ENCODE results near the gene PLEKHG5.
A peak's percentile ranks its signal among the peaks of the same experiment; 100 is the strongest.
"Not testable (repeated sequence)": the region's sequence is repeated elsewhere in the genome, so short reads cannot be mapped to it uniquely, and the experiment has no call there.

PLEKHG5 gene

DNA sequence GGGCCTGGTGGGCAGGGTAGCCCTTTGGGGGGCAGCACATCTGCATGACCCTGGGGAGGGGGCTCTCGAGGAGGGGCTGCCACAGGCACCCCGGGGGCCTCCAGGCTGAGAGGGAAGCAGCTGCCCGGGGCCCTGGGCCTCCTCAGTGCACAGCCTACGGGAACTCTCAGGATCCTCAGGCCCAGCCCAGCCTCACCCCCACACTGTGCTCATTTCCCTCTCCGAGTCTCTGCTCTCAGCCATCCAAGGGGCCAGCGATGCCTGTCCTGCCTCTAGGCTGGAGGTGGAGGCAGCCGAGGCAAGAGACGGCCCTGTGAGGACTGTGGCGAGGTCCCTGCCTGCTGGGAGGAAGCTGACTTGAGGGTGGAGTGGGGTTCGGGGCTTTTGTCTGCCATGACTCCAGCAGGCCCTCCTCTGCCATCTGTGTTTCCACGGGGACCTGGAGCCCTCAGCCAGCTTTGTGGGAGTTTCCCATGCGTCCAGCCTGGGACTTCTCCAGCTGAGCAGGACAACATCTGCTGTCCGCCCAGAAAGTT lies 7.2 kb upstream of the PLEKHG5 start:
- no peak for DNase-seq
- intact Hi-C loops (cut with DNase I), result no loop called here

DNA sequence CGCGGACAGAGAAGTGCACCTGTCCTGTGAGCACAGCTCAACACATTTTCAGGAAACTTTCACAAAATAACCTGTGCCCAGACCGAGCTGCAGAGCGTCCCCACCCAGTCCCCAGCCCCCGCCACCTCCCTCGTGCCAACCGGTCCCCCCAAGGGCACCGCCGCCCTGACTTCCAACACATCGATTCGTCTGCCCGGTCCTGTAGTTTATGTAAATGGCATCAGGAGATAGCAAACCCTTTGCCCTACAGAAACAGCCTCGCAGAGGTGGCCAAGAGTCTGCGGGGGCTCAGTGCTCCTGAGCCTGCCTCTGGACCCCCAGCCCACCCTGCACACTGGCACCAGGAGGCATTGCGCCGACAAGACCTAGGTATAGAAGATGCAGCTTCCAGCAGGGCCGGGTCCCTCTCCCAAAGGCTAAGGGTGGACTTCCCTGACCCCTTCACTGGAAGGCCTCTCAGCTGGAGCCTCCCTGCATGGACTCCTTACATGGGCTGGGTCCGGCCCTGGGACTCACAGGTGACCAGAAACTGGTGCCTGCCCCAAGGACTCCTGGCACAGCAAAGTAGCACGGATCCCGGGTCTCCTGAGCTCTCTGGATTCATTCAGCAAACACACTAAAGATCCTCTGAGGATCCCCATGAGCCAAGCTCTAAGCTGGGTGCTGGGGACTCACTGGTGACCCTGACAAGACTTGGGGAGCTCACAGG lies 6.6 kb upstream of the PLEKHG5 start:
- intact Hi-C loops (cut with DNase I), result no loop called here
- no peak for DNase-seq

- intact Hi-C loops (cut with DNase I), result no loop called here
- DNase-seq, result peak in 41 of 42 donors; percentile 26 to 81 (median 60)
Observed at GRCh38 chr1:6497215-6497866, 5.9 kb upstream of the PLEKHG5 start.

- intact Hi-C loops (cut with DNase I), result no loop called here
- DNase-seq, result no peak
Observed at GRCh38 chr1:6496890-6497214, 5.4 kb upstream of the PLEKHG5 start.

GRCh38 chr1:6496365-6496721 lies 4.9 kb upstream of the PLEKHG5 start:
- no peak for DNase-seq
- intact Hi-C loops (cut with DNase I), result no loop called here

- intact Hi-C loops (cut with DNase I), result no loop called here
Observed at GRCh38 chr1:6495540-6496364, 4.3 kb upstream of the PLEKHG5 start.

GRCh38 chr1:6495041-6495441 lies 3.6 kb upstream of the PLEKHG5 start:
- DNase-seq, result peak in 41 of 42 donors; percentile 37 to 91 (median 67)
- intact Hi-C loops (cut with DNase I), result no loop called here

More at GRCh38 chr1:6495540-6496364, 4.3 kb upstream of the PLEKHG5 start:
- DNase-seq, result peak in 1 of 42 donors; percentile 31

GRCh38 chr1:6494627-6495026 lies 3.2 kb upstream of the PLEKHG5 start:
- intact Hi-C loops (cut with DNase I), result no loop called here
- DNase-seq, result no peak

GRCh38 chr1:6493834-6494223 lies 2.4 kb upstream of the PLEKHG5 start:
- intact Hi-C loops (cut with DNase I); DNase-seq: not testable (repeated sequence)

DNA sequence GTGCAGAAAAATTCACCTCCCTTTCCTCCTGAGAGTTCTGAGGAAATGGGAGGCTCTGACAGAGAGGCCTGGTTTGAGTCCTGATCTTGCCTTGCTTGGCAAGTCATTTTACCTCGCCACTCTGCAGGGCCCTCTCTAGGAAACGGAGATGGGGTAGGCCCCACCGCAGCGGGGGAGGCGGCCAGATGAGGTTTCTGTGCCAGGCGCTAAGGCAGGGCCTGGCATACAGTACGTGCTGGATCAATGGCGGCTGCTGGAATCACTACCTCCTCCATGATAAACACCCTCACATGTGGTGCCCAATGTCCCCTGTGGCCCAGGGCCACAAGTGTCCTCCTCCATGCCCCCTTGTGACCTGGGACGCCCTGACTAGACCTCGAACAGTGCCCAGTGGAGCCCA lies 499 bp upstream of the PLEKHG5 start:
- intact Hi-C loops (cut with DNase I), result no loop called here
- DNase-seq, result no peak

GRCh38 chr1:6491081-6491449 lies 402 bp downstream of the PLEKHG5 start:
- intact Hi-C loops (cut with DNase I), result no loop called here
- DNase-seq, result no peak

DNA sequence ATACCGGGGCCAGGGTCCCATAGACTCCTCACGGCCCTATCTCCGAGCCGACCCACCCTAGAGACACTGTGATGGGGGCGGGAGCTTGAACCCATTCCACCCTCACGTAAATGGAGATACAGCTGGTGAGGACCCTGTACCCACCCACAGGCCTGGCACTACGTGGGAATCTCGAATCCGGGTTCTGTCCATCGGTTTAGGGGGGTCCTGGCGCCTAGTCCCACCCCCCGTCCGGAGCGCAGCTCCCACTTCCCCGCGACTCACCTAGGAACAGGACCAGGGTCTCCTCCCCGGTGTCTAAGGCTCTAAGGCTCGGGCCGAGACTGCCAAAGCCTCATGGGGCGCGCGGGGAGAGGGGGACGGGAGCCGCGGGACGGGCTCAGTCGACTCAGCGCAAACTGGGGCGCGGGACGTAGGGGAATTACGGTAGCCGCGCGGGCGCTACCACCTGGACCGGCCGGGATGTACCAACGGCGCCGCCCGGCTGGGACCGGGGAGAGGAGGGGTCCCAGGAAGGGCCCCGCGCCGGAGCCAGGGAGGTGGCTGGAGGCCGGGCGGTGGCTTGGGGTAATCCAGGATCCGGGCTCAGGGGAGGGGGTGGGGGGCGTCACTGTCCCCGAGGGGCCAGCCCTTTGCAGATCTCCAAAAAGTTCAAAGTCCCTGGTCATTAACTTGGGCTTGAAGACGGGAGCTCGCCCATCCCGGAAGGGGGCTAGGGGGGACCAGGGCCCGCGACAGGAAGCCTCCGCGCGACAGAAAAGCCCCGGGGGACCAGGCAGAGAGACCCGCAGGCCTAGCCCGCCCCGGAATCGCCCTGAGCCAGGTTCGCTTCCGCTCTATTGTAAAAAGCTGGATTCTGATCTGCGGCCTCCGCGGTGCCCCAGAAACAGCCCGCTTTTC lies 1.0 kb downstream of the PLEKHG5 start:
- intact Hi-C loops (cut with DNase I), result no loop called here
- DNase-seq, result peak in 39 of 42 donors; percentile 29 to 79 (median 53)

DNA sequence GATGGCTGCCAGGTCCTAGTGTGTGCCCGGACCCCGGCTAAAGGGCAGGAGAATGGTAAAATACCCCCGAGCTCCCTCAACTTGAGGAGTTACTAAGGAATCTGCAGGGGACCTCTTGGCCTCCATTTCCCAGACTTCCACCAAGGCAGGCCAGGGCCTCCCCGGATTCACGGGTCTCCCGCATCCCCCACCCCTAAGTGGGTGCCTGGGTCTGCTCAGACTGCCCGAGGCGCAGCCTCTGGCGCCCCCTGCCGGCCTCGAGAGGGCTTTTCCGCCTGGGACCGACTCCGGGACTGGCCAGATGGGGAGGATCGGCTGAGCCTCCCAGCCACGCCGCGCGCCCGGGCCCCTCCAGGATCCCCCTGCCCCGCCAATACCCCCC lies 1.7 kb downstream of the PLEKHG5 start:
- DNase-seq, result peak; percentile 40 to 85 (median 70)
- intact Hi-C loops (cut with DNase I), result loop anchor here (10.0 kb wide), 1 partner anchor 155 kb away; no protein-coding TSS in a partner anchor

- DNase-seq, result no peak
- intact Hi-C loops (cut with DNase I), result loop anchor here (10.0 kb wide), 1 partner anchor 155 kb away; no protein-coding TSS in a partner anchor
Observed at GRCh38 chr1:6489383-6489765, 2.1 kb downstream of the PLEKHG5 start.

DNA sequence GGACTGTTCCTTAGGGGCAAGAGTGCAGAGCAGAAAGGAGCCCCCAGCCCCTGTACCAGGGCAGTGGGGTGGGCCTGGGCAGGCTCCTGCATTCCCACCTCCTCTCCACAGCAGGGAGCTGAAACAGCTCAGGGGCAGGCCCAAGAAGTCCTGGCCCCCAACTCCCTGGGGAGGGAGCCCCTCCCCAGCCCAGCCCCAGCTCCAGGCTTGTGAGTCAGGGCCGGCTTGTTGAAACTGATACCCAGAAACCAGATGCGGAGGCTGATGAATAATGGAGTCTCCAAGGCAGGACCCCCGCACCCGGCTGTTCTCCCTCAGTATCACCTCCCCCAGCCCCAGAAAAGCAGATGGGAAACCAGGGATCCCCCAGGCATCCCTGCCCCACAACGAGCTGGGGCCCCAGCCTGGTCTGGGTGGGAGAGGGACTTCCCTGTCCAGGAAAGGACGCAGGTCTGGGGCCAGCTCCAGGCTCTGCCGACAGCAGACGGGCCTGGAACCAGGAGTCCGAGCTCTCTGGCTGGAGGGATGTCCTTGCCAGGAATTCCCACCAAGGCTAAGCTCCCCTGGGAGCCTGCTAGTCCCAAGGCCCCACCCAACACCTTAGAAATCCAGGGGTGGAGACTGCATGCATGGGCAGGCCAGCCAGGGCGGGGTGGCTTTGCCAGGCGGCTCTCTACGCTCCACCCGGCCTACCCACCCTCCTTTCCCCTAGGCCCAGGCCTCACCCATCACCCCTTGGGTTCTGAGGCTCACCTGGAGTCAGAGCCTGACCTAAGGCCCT lies 2.7 kb downstream of the PLEKHG5 start:
- no peak for DNase-seq
- intact Hi-C loops (cut with DNase I), result loop anchor here (10.0 kb wide), 1 partner anchor 156 kb away; no protein-coding TSS in a partner anchor

DNA sequence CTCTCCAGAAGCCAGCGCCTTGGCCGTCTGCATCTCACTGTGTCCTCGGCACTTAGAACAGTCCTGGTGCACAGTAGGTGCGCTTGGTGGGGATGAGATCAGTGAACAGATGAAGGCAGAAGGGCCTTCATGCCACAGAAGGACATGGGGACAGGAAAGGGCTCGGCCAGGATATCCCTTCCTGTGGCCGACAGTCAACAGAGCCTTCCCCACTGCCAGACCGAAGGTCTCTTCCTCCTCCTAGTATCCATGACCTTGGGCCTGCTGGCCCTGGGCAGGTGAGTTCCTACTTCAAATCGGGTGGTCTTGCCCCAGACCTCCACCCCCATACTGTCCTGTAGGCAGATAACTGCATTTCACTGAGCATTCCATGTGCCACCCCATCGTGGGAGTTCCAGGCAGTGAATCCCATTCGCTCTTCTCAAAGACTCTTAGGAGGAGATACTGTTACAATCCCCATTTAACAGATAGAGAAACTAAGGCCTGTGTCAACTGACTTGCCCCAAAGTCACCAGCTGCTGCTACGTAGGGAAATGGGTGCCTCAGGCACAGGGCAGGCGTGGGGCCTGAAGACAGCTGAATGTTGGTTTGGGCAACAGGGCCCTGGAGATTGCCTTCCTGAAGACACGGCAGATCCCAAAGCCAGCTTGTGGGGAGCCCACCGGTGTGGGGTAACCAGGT lies 3.5 kb downstream of the PLEKHG5 start:
- DNase-seq, result no peak
- intact Hi-C loops (cut with DNase I), result loop anchor here (10.0 kb wide), 1 partner anchor 157 kb away; no protein-coding TSS in a partner anchor

GRCh38 chr1:6486433-6487011 lies 4.9 kb downstream of the PLEKHG5 start:
- intact Hi-C loops (cut with DNase I), result loop anchor here (10.0 kb wide), 1 partner anchor 158 kb away; no protein-coding TSS in a partner anchor
- peak; percentile 70 to 91 (median 83) for DNase-seq

All from head of caudate nucleus (tissue), 42 donors.